GM12801 (cell line): ENCODE measurements around the gene MATCAP1.

Source experiments
- CTCF ChIP-seq: IDR thresholded peaks from one replicate; pipeline ENCODE4 v1.5.1; 2011; ENCODE audit warnings: control low read depth; ENCODE audit not compliant: insufficient read length; ENCODE audit errors: extremely low read depth

Gene MATCAP1

GRCh38 chr16:67206129-67206837 is 22.5 kb upstream of the MATCAP1 start:
- no peak for TF ChIP-seq CTCF

GRCh38 chr16:67204076-67204475 is 20.3 kb upstream of the MATCAP1 start:
- TF ChIP-seq CTCF, result no peak

- TF ChIP-seq CTCF, result no peak
These were observed 19.3 kb upstream of the MATCAP1 start for GRCh38 chr16:67202956-67203493.

- no peak for TF ChIP-seq CTCF
These were observed 18.7 kb upstream of the MATCAP1 start for GRCh38 chr16:67202426-67202825.

GRCh38 chr16:67201411-67202345 is 17.9 kb upstream of the MATCAP1 start:
- TF ChIP-seq CTCF, result no peak

GRCh38 chr16:67200491-67200890 is 16.7 kb upstream of the MATCAP1 start:
- no peak for TF ChIP-seq CTCF

- no peak for TF ChIP-seq CTCF
These were observed 16.0 kb upstream of the MATCAP1 start for GRCh38 chr16:67199808-67200198.
